HG02852 (cell line): ENCODE measurements around the gene COL19A1.
"Not testable (repeated sequence)": the region's sequence is repeated elsewhere in the genome, so short reads cannot be mapped to it uniquely, and the experiment has no call there.

Experiments used
- ATAC-seq: cut with Tn5 transposase; IDR thresholded peaks from one replicate; pipeline ENCODE4 v1.9.1; 2021; ENCODE audit warnings: mild to moderate bottlenecking, moderate library complexity; ENCODE audit not compliant: unreplicated experiment

COL19A1 gene

GRCh38 chr6:69866351-69866769 is at the start of gene COL19A1:
COL19A1 (plus strand) TSS chr6:69866556; CDS start chr6:69879568, 13,012 bp downstream.
- peak; percentile 62 for ATAC-seq

DNA sequence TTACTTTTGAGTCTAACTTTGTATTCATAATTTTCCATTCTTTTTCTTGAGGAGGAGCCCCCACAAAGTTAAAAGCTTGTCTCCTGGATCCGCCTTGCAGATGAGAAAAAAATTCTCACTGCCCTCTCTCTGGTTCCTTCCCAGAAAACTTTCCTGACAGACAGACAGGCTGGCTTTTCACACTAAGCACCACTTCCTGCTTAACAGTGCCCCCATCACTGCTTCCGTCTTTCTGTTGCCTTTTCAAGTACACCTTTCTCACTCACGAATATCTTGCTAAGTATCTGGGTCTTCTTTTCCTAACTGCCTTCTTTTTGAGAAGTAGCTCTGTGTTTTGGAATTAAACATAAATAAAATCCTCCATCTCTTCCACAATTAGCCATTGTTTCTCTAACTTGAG is 49.8 kb upstream of the COL19A1 start:
- no peak for ATAC-seq

DNA sequence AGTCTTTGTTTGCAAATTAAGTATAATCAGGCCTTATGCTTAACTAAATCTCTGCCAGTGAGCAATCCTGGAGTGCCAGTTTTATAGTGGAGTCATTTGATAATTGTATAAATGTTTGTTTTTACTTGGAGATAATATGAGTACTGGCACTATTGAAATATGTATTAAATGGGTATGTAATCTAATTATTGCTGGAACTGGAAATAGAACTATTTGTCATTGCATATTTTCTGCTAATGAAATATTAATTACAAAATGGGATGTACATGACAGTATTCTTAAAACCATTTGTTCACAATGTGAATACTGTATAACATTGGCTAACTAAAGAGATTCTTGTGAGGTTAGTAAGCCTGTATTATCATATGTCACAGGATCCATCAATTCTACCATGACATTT is 49.0 kb upstream of the COL19A1 start:
- no peak for ATAC-seq

- no peak for ATAC-seq
Observed at GRCh38 chr6:69818223-69818930, 48.0 kb upstream of the COL19A1 start.

DNA sequence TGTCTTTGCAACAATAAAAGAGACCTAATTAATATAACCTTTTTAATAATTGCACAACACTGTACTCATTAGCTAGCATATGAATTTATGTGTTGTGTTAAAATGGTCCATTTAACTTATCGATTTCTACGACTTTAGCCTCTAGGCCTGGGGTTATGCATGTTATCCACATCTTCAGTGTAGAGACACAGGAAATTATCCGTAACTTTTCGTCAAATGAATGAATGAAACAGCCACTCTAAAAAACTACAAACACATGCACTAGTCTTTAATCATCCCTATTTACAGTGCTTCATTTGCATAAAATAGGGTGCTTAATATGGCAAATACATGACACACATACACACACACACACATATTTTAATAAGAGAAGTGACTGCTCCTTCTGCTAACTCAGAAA is 47.2 kb upstream of the COL19A1 start:
- no peak for ATAC-seq

- no peak for ATAC-seq
Observed at GRCh38 chr6:69820018-69820417, 46.3 kb upstream of the COL19A1 start.

GRCh38 chr6:69820438-69820837 is 45.9 kb upstream of the COL19A1 start:
- no peak for ATAC-seq

DNA sequence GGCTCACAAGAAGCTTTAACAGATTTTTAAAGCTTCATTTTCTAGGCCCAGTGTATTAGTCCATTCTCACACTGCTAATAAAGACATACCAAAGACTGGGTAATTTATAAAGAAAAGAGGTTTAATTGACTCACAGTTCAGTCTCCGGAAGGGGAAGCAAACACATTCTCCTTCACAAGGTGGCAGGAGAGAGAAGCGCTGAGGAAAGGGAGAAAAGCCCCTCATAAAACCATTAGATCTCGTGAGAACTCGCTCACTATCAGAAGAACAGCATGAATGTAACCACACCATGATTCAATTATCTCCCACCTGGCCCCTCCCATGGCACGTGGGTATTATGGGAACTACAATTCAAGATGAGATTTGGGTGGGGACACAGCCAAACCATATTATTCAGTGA is 42.0 kb upstream of the COL19A1 start:
- ATAC-seq, result not testable (repeated sequence)

DNA sequence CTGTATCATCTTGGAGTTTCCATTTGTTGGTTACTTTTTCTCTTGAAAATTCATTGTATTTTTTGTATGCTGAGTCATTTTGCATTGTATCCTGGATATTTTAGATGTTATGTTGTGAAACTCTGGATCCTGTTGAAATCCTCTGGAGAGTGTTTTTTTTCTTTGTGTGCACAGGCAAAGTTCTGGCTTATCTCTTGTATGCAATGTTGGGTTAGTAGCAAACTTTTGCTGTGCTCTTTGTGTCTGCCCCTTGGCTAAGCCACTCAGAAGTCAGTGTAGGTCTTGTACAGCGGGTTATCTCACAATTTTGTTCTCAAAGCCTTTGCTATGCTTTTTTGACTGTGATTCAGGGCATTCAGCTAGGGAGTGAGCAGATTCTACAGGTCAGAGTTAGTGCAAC is 40.5 kb upstream of the COL19A1 start:
- ATAC-seq, result no peak

GRCh38 chr6:69827276-69827893 is 39.0 kb upstream of the COL19A1 start:
- ATAC-seq, result no peak

GRCh38 chr6:69832558-69832957 is 33.8 kb upstream of the COL19A1 start:
- no peak for ATAC-seq

- peak; percentile 82 for ATAC-seq
Observed at GRCh38 chr6:69835414-69836179, 30.8 kb upstream of the COL19A1 start.

- ATAC-seq, result no peak
Observed at GRCh38 chr6:69841862-69842261, 24.5 kb upstream of the COL19A1 start.

DNA sequence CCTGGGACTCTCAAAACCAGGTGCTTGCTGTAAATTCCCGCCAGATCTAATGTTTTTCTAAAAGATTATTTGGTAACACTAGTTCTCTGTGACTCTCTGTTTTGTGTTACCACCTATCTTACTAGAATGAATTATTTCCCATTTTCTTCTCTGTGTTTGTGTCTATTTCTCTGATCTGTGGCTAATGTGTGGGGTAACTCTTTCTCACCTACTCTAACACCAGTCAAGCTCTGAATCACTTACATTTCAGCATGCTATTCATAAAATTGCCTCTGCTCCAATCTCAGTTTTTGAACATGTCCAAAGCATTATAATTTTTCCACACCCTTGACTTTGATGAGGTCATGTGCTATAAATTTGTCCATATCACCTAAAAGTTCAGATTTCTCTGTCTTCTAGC is 23.2 kb upstream of the COL19A1 start:
- no peak for ATAC-seq

- no peak for ATAC-seq
Observed at GRCh38 chr6:69846312-69846711, 20.0 kb upstream of the COL19A1 start.

GRCh38 chr6:69846770-69847491 is 19.4 kb upstream of the COL19A1 start:
- no peak for ATAC-seq

DNA sequence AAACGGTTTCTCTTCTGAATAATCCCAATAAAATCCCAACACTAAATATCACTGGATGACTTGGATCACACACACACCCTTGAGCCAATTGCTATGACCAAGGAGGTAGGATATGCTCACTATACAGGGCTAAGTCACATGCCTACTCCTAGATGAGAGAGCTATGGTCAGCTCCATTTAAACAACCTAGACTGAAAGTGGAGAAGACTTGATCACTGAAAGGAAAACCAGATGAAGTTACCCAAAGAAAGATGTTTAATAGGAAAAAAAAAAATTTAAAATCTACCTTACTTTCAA is 18.9 kb upstream of the COL19A1 start:
- ATAC-seq, result no peak

DNA sequence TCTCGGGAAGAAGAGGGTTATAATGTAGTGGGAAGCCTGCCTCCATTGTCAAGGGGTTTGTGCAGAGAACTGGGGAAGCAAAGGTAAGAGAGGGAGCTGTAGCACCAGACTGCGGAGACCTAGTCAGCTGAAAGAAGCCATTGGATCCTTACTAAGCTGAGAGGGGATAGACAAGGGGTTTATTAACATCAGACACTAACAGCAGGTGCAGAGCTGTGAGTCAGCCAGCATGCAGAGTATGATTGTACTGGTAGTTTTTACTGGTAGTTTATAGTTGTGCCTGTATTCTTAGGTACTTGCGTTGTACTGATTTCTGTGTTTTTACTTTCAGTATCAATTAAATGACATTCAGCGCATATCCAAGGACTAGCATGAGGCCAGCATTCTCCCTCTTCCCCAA is 17.8 kb upstream of the COL19A1 start:
- ATAC-seq, result no peak

- ATAC-seq, result no peak
Observed at GRCh38 chr6:69852706-69853105, 13.7 kb upstream of the COL19A1 start.

GRCh38 chr6:69861986-69862385 is 4.4 kb upstream of the COL19A1 start:
- no peak for ATAC-seq

DNA sequence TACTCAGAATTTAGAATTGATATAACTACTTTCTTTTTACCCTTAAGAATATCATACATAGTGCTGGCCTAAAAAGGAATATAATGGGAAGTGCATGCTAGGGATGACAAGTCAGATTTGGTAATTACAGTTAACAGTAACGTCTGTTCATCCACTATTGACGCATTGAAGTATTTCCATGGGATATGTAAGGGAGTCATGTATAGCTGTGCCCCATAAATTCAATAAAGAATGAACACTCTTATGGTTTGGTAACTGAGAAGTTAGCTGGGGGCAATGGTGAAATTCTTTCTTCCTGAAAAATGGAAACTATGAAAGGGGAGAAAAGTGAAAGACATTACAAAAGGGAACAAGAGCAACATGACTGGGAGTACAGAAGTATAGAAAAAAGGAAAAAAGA is 2.6 kb upstream of the COL19A1 start:
- no peak for ATAC-seq

DNA sequence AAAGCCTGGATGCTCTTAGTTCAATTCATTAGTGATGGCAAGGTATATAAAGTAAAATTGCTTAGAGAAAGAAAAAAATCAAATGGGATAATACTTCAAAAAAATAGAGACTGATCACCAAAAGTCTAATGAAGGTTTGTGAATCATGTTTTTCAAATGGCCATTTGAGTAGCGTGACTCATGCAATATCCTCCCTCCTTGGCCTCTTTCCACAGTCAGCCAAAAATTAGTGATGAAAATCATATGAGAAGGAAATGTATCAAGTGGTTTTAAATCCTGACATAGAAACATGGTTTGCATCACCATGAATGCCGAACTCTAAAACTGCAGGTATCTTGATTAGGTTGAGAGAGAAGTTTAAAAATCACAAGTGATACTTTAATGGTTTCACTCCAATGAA is 1.2 kb upstream of the COL19A1 start:
- ATAC-seq, result no peak
